H1 (cell line): ENCODE measurements around the gene LAMA4. TPM values are rescaled to one million over a fixed set of nuclear protein-coding genes. Genes with fewer than 3 reads are reported as not detected.

ENCODE experiments used
- CTCF ChIA-PET: fragments of 300-600 bp; sonication (Branson Sonifier 250); formaldehyde crosslinking; loops from one replicate; lab custom pipeline; 2021; ENCODE audit not compliant: partially characterized antibody; lab: Charles Lee
- POLR2A ChIA-PET: fragments of 300-600 bp; sonication (Branson Sonifier 250); formaldehyde crosslinking; loops from one replicate; lab custom pipeline; 2021; ENCODE audit warnings: inconsistent platforms; ENCODE audit not compliant: partially characterized antibody; lab: Charles Lee
- DNase-seq, 2 experiments: peaks; one replicate each; pipeline versions ENCODE4 v3.0.0 to v3.0.0-alpha.2; 2010 to 2022; ENCODE audit warnings: low spot score in 2 of 2, low read depth in 1 of 2, mixed read lengths in 1 of 2
- FAIRE-seq: peaks from 2 replicates; lab custom pipeline; 2011; peaks lifted over from hg19 to GRCh38; lab: Jason Lieb, UNC
- H2AFZ ChIP-seq: 2 replicates; pipeline ENCODE4 v1.8.1; 2012; ENCODE audit warnings: low read length, inconsistent platforms
- H2AK5ac ChIP-seq: 2 replicates; pipeline ENCODE4 v1.6.1; 2013; ENCODE audit warnings: low read depth, low read length
- H2BK120ac ChIP-seq: replicated peaks from 2 replicates; pipeline ENCODE3; 2013; ENCODE audit warnings: low read depth, low read length, inconsistent platforms
- H2BK12ac ChIP-seq: 2 replicates; pipeline ENCODE4 v1.6.1; 2013; ENCODE audit warnings: low read depth, low read length
- H2BK15ac ChIP-seq: 2 replicates; pipeline ENCODE4 v1.6.1; 2013; ENCODE audit warnings: low read length
- H2BK20ac ChIP-seq: 2 replicates; pipeline ENCODE4 v1.6.1; 2013; ENCODE audit warnings: low read length
- H2BK5ac ChIP-seq: 2 replicates; pipeline ENCODE4 v1.6.1; 2013; ENCODE audit warnings: low read depth, low read length
- H3K14ac ChIP-seq: 2 replicates; pipeline ENCODE4 v1.6.1; 2013; ENCODE audit warnings: inconsistent platforms; ENCODE audit not compliant: insufficient read length
- H3K18ac ChIP-seq: 2 replicates; pipeline ENCODE4 v1.6.1; 2013; ENCODE audit warnings: low read length; ENCODE audit errors: extremely low read depth
- H3K23ac ChIP-seq: 2 replicates; pipeline ENCODE4 v1.6.1; 2013; ENCODE audit warnings: inconsistent platforms; ENCODE audit not compliant: insufficient read length
- H3K23me2 ChIP-seq: 2 replicates; pipeline ENCODE4 v1.6.1; 2013; ENCODE audit warnings: low read depth, low read length
- H3K27ac ChIP-seq: 2 replicates; pipeline ENCODE4 v1.6.1; 2011; ENCODE audit warnings: low read depth, low read length, inconsistent platforms
- H3K27me3 ChIP-seq, 4 experiments: replicated peaks in 1 of 4; 1 replicate in 1 of 4; 2 replicates in 3 of 4; pipeline versions ENCODE4 v1.6.1 to v1.8.1; 2011 to 2013; ENCODE audit warnings: low read length in 3 of 4, mild to moderate bottlenecking in 3 of 4, inconsistent platforms in 2 of 4, mixed read lengths in 2 of 4, moderate library complexity in 1 of 4; ENCODE audit not compliant: control insufficient read depth in 3 of 4, insufficient read depth in 3 of 4; ENCODE audit errors: extremely low read depth in 1 of 4
- H3K36me3 ChIP-seq, 4 experiments: 2 replicates each; pipeline versions ENCODE4 v1.6.1 to v1.8.1; 2011 to 2013; ENCODE audit warnings: mild to moderate bottlenecking in 4 of 4, low read length in 3 of 4, moderate library complexity in 2 of 4, control low read depth in 1 of 4, inconsistent platforms in 1 of 4; ENCODE audit not compliant: insufficient read depth in 4 of 4, control insufficient read depth in 2 of 4
- H3K4ac ChIP-seq: replicated peaks from 2 replicates; pipeline ENCODE3; 2013; ENCODE audit warnings: low read length, low read depth, mixed read lengths, inconsistent platforms; ENCODE audit not compliant: insufficient read length
- H3K4me1 ChIP-seq, 4 experiments: replicated peaks in 1 of 4; 1 replicate in 1 of 4; 2 replicates in 3 of 4; pipeline versions ENCODE4 v1.6.1 to v1.8.1; 2011 to 2013; ENCODE audit warnings: low read length in 3 of 4, inconsistent platforms in 2 of 4, mixed read lengths in 1 of 4; ENCODE audit not compliant: insufficient read depth in 4 of 4, control insufficient read depth in 3 of 4
- H3K4me2 ChIP-seq, 2 experiments: 2 replicates each; pipeline versions ENCODE4 v1.6.1 to v1.8.1; 2011 to 2013; ENCODE audit warnings: low read depth in 2 of 2, low read length in 2 of 2, control low read depth in 1 of 2, inconsistent platforms in 1 of 2, mild to moderate bottlenecking in 1 of 2; ENCODE audit not compliant: insufficient read depth in 1 of 2
- H3K4me3 ChIP-seq, 4 experiments: fragments of 200-600, 300-600 bp in 1 of 4; sonication (generic), shearing (Covaris generic), sonication (Bioruptor Twin) in 1 of 4; 2 replicates each; pipeline versions ENCODE4 v1.5.1 to v1.8.1; 2011 to 2016; ENCODE audit warnings: low read length in 4 of 4, low read depth in 3 of 4, control low read depth in 2 of 4, inconsistent platforms in 2 of 4, mild to moderate bottlenecking in 2 of 4, mixed read lengths in 1 of 4, moderate library complexity in 1 of 4; ENCODE audit not compliant: insufficient read depth in 2 of 4; ENCODE audit errors: extremely low read depth in 1 of 4
- H3K56ac ChIP-seq: replicated peaks from 2 replicates; pipeline ENCODE3; 2013; ENCODE audit warnings: low read depth, mild to moderate bottlenecking, mixed read lengths, low read length, inconsistent platforms; ENCODE audit not compliant: insufficient read length
- H3K79me1 ChIP-seq: 2 replicates; pipeline ENCODE4 v1.6.1; 2013; ENCODE audit warnings: low read depth, low read length, control low read depth
- H3K79me2 ChIP-seq, 2 experiments: 2 replicates each; pipeline versions ENCODE4 v1.6.1 to v1.8.1; 2012 to 2013; ENCODE audit warnings: low read length in 2 of 2, mild to moderate bottlenecking in 2 of 2, inconsistent platforms in 1 of 2; ENCODE audit not compliant: insufficient read depth in 2 of 2, control insufficient read depth in 1 of 2
- H3K9ac ChIP-seq, 4 experiments: replicated peaks in 1 of 4; 1 replicate in 1 of 4; 2 replicates in 3 of 4; pipeline versions ENCODE4 v1.6.1 to v1.8.1; 2011 to 2013; ENCODE audit warnings: low read depth in 3 of 4, low read length in 3 of 4, control low read depth in 2 of 4, mild to moderate bottlenecking in 2 of 4, moderate library complexity in 2 of 4, inconsistent platforms in 1 of 4; ENCODE audit errors: extremely low read depth in 1 of 4
- H3K9me3 ChIP-seq, 2 experiments: 2 replicates each; pipeline versions ENCODE4 v1.6.1 to v1.8.1; 2012 to 2013; ENCODE audit warnings: mild to moderate bottlenecking in 2 of 2, moderate library complexity in 2 of 2, control low read depth in 1 of 2, inconsistent platforms in 1 of 2, low read depth in 1 of 2, low read length in 1 of 2, mixed read lengths in 1 of 2; ENCODE audit not compliant: insufficient read depth in 2 of 2
- H4K20me1 ChIP-seq, 2 experiments: replicated peaks in 1 of 2; 2 replicates each; pipeline versions ENCODE3 to v1.8.1; 2011 to 2013; ENCODE audit warnings: inconsistent platforms in 2 of 2, low read length in 2 of 2, mild to moderate bottlenecking in 1 of 2; ENCODE audit not compliant: insufficient read depth in 2 of 2, control insufficient read depth in 1 of 2
- H4K5ac ChIP-seq: 2 replicates; pipeline ENCODE4 v1.6.1; 2013; ENCODE audit warnings: low read length, low read depth, mixed read lengths, inconsistent platforms; ENCODE audit not compliant: insufficient read length
- H4K8ac ChIP-seq: 2 replicates; pipeline ENCODE4 v1.8.0; 2013; ENCODE audit warnings: mild to moderate bottlenecking, moderate library complexity, low read length, inconsistent platforms; ENCODE audit not compliant: insufficient read depth; ENCODE audit errors: extremely low read depth
- H4K91ac ChIP-seq: replicated peaks from 2 replicates; pipeline ENCODE3; 2013; ENCODE audit warnings: low read length, mixed read lengths, inconsistent platforms; ENCODE audit not compliant: insufficient read length
- CTBP2 ChIP-seq: IDR thresholded peaks from 2 replicates; pipeline ENCODE4 v1.7.0; 2011; ENCODE audit warnings: borderline replicate concordance, mild to moderate bottlenecking, moderate library complexity, mixed read lengths, low read length; ENCODE audit not compliant: insufficient read depth, insufficient read length
- FOSL1 ChIP-seq: IDR thresholded peaks from 2 replicates; pipeline ENCODE4 v1.6.1; 2011; ENCODE audit warnings: mild to moderate bottlenecking, low read depth, low read length, moderate library complexity; ENCODE audit not compliant: insufficient read depth
- KDM1A ChIP-seq: fragments of 200-600, 300-600 bp; sonication (generic); IDR thresholded peaks from 2 replicates; pipeline ENCODE4 v1.7.1; 2016; ENCODE audit warnings: mild to moderate bottlenecking, low read length, borderline replicate concordance
- polyA plus RNA-seq, 7 experiments: library from polyadenylated mRNA; depleted of rRNA in 3 of 7; stranded (reverse) in 5 of 7; unstranded in 2 of 7; fragments of >200 nt in 5 of 7; fragments of 200-250 nt in 2 of 7; gene quantifications; 1 replicate in 5 of 7; 2 replicates in 1 of 7; 4 replicates in 1 of 7; pipeline versions ENCODE4 v1.2.1 to v1.2.3, GENCODE V29; 2011 to 2013; ENCODE audit warnings: missing spikeins in 2 of 7, mixed read lengths in 2 of 7
- total RNA-seq: library from RNA; stranded (reverse); fragmentation: NEBNext Ultra II Directional; extraction: Animal tissue kit (Norgen Biotek cat#: 25700); gene quantifications from 2 replicates; pipeline ENCODE4 v1.2.1, GENCODE V29; 2021

Gene LAMA4
- total and polyA plus RNA-seq, 2 of the 8 experiments (the other 6 are each of a cell fraction or from before 2014, with no cell fraction given) = 0.95 to 1.5 TPM

- ChIA-PET POLR2A (no interaction called here), CTCF (interaction anchor here (1.1 to 3.8 kb wide), 3 partner anchors 13 to 30 kb away, joined by 4 to 23 read pairs (median 6); no protein-coding TSS in a partner anchor)
- FAIRE-seq (no peak), DNase-seq (no peak)
- no peaks in the 10 kb centered on the region for H3K9me3 ChIP-seq
- H4K5ac ChIP-seq = no peak overlapping the region
- H3K27me3 ChIP-seq = no peaks in the 10 kb centered on the region
- H2AK5ac ChIP-seq = no peak overlapping the region
- H2BK12ac ChIP-seq = no peak overlapping the region
- no peak overlapping the region for H3K9ac ChIP-seq
- no peak overlapping the region for H4K91ac ChIP-seq
- no peak overlapping the region for H2BK5ac ChIP-seq
- H3K18ac ChIP-seq = no peak overlapping the region
- H4K8ac ChIP-seq = no peak overlapping the region
- H3K56ac ChIP-seq = no peak overlapping the region
- no peak overlapping the region for H3K4me2 ChIP-seq
- no peak overlapping the region for H3K27ac ChIP-seq
- H4K20me1 ChIP-seq = no peaks in the 10 kb centered on the region
- H3K4me3 ChIP-seq = no peak overlapping the region
- H2BK15ac ChIP-seq = no peak overlapping the region
- no peak overlapping the region for H2BK120ac ChIP-seq
- H3K79me2 ChIP-seq = no peaks in the 10 kb centered on the region
- H3K79me1 ChIP-seq = no peaks in the 10 kb centered on the region
- H3K23me2 ChIP-seq = no peaks in the 10 kb centered on the region; the same call in 1 of the 2 replicates
- H3K4me1 ChIP-seq = no peaks in the 10 kb centered on the region; a peak in 2 of 7 replicates
- H3K23ac ChIP-seq = no peak overlapping the region
- no peak overlapping the region for H2BK20ac ChIP-seq
- no peak overlapping the region for H3K4ac ChIP-seq
- H2AFZ ChIP-seq = no peak overlapping the region
- H3K14ac ChIP-seq = no peak overlapping the region
- no peaks in the 10 kb centered on the region for H3K36me3 ChIP-seq
- TF ChIP-seq FOSL1 = no peak
- TF ChIP-seq CTBP2 = no peak
- no peak for TF ChIP-seq KDM1A
These were observed 61.2 kb downstream of the LAMA4 start for GRCh38 chr6:112193117-112193516.
